Upper lobe of right lung (tissue), 1 donor: ENCODE measurements around the gene DLK1. TPM values are rescaled to one million over a fixed set of nuclear protein-coding genes. Genes with fewer than 3 reads are reported as not detected.

ENCODE experiments used
- ATAC-seq: fragments of 200-7000 bp; cut with Tn5 transposase; one replicate; pipeline ENCODE4 v1.9.1; 2020; ENCODE audit warnings: mild to moderate bottlenecking, moderate library complexity
- DNase-seq: peaks from one replicate; pipeline ENCODE4 v3.0.0-alpha.2; 2020
- H3K27ac ChIP-seq: fragments of 200-600 bp; one replicate; pipeline ENCODE4 v1.8.0; 2022
- H3K27me3 ChIP-seq: fragments of 200-600 bp; one replicate; pipeline ENCODE4 v1.8.0; 2022; ENCODE audit warnings: mild to moderate bottlenecking
- H3K36me3 ChIP-seq: fragments of 200-600 bp; one replicate; pipeline ENCODE4 v1.8.0; 2022
- H3K4me1 ChIP-seq: fragments of 200-600 bp; one replicate; pipeline ENCODE4 v1.8.0; 2022
- H3K4me3 ChIP-seq: fragments of 200-600 bp; one replicate; pipeline ENCODE4 v1.8.0; 2022; ENCODE audit warnings: mild to moderate bottlenecking
- H3K9me3 ChIP-seq: fragments of 200-600 bp; one replicate; pipeline ENCODE4 v1.8.0; 2022
- intact Hi-C: fragments of 100-400 bp; cut with DNase I; formaldehyde crosslinking; loops from one replicate; pipeline ENCODE4 v1.11.0; 2022
- total RNA-seq: library from RNA; stranded (reverse); fragmentation: NEBNext Ultra II Directional; extraction: Animal tissue kit (Norgen Biotek cat#: 25700); gene quantifications from one replicate; pipeline ENCODE4 v1.2.1, GENCODE V29; 2021
- TF ChIP-seq, protein P1 (sequence below): fragments of 200-600 bp; IDR thresholded peaks from one replicate; pipeline ENCODE4 v1.8.0; 2022; ENCODE audit warnings: antibody characterized with exemption
- donor health status: DM: no; HTN: yes; CAD: no; lungs with severe emphysema.

The DLK1 gene
- total RNA-seq, 1 donor from 2014 or later = not detected

DNA sequence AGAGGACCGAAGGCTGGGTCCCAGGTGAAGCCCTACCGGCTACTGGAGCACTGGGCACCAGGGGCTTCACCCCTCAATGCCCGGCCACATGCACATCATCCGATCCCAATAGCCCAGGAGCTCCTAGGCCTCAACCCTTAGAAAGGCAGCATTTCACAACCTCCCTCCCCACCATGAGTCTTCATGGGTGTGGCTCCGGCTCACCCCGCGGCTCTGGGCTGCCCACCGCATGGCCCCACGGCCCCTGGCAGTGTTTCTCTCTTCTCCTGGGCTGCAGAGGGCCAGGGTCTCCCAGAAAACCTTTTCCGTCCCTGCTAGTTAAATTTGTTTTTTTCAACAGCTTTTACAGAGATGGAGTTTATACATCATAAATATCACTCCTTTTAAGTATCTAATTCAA is 28.6 kb upstream of the DLK1 start:
- ATAC-seq (no peak), DNase-seq (no peak)
- H3K27ac ChIP-seq = no peak overlapping the region
- no peaks in the 10 kb centered on the region for H3K4me1 ChIP-seq
- H3K36me3 ChIP-seq = no peaks in the 10 kb centered on the region
- TF ChIP-seq, protein P1, sequence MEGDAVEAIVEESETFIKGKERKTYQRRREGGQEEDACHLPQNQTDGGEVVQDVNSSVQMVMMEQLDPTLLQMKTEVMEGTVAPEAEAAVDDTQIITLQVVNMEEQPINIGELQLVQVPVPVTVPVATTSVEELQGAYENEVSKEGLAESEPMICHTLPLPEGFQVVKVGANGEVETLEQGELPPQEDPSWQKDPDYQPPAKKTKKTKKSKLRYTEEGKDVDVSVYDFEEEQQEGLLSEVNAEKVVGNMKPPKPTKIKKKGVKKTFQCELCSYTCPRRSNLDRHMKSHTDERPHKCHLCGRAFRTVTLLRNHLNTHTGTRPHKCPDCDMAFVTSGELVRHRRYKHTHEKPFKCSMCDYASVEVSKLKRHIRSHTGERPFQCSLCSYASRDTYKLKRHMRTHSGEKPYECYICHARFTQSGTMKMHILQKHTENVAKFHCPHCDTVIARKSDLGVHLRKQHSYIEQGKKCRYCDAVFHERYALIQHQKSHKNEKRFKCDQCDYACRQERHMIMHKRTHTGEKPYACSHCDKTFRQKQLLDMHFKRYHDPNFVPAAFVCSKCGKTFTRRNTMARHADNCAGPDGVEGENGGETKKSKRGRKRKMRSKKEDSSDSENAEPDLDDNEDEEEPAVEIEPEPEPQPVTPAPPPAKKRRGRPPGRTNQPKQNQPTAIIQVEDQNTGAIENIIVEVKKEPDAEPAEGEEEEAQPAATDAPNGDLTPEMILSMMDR = no peak
- peaks cover 9% of the 10 kb centered on the region for H3K27me3 ChIP-seq
- intact Hi-C loops = no loop called here
- H3K4me3 ChIP-seq = no peak overlapping the region
- H3K9me3 ChIP-seq = no peaks in the 10 kb centered on the region

GRCh38 chr14:100698666-100699448 is 27.8 kb upstream of the DLK1 start:
- peaks cover 9% of the 10 kb centered on the region for H3K27me3 ChIP-seq
- H3K4me1 ChIP-seq = no peaks in the 10 kb centered on the region
- no peaks in the 10 kb centered on the region for H3K9me3 ChIP-seq
- no peak overlapping the region for H3K4me3 ChIP-seq
- TF ChIP-seq, protein P1 = no peak
- no peaks in the 10 kb centered on the region for H3K36me3 ChIP-seq
- H3K27ac ChIP-seq = no peak overlapping the region
- ATAC-seq (no peak), DNase-seq (no peak)
- intact Hi-C loops = no loop called here

GRCh38 chr14:100701314-100701713 is 25.4 kb upstream of the DLK1 start:
- no peak overlapping the region for H3K27ac ChIP-seq
- no peaks in the 10 kb centered on the region for H3K9me3 ChIP-seq
- H3K36me3 ChIP-seq = no peaks in the 10 kb centered on the region
- TF ChIP-seq, protein P1 = no peak
- no peak overlapping the region for H3K4me3 ChIP-seq
- intact Hi-C loops = no loop called here
- ATAC-seq (no peak), DNase-seq (no peak)
- no peaks in the 10 kb centered on the region for H3K4me1 ChIP-seq
- H3K27me3 ChIP-seq = no peaks in the 10 kb centered on the region

DNA sequence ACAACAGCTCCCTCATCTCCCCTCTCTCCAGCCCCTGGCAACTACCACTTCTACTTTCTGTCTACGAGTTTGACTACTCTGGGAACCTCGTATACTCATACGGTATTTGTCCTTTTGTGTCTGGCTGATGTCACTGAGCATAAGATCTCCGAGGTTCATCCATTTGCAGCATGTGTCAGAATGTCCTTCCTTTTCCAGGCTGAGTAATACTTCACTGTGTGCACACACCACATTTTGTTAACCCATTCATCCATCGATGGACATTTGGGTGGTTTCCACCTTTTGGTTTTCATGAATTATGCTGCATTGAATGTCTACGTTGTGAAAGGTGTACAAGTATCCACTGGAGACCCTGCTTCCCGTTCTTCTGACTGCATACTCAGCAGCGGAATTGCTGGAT is 24.1 kb upstream of the DLK1 start:
- no peaks in the 10 kb centered on the region for H3K36me3 ChIP-seq
- no peak overlapping the region for H3K27ac ChIP-seq
- intact Hi-C loops = no loop called here
- no peaks in the 10 kb centered on the region for H3K4me1 ChIP-seq
- H3K27me3 ChIP-seq = no peaks in the 10 kb centered on the region
- TF ChIP-seq, protein P1 = no peak
- no peak overlapping the region for H3K4me3 ChIP-seq
- DNase-seq = no peak
- H3K9me3 ChIP-seq = no peaks in the 10 kb centered on the region
- ATAC-seq = no peak

- Histone ChIP-seq H3K4me3 (no peak overlapping the region), H3K9me3 (no peaks in the 10 kb centered on the region), H3K36me3 (no peaks in the 10 kb centered on the region), H3K27me3 (peaks cover 2% of the 10 kb centered on the region), H3K27ac (no peak overlapping the region), H3K4me1 (no peaks in the 10 kb centered on the region)
- DNase-seq (no peak), ATAC-seq (no peak)
- TF ChIP-seq, protein P1 = no peak
- intact Hi-C loops = no loop called here
These were observed 23.1 kb upstream of the DLK1 start for GRCh38 chr14:100703386-100704220.
